Measurements from ENCODE around the gene CSNK1G2.

The CSNK1G2 gene

GRCh38 chr19:1905110-1905862 is 35.7 kb upstream of the CSNK1G2 start, which contains the start of the genes ADAT3 and SCAMP4:
Gene ADAT3 (plus strand): TSS chr19:1905399. CDS start chr19:1912048, 6,649 bp downstream.
Gene SCAMP4 (plus strand): TSS chr19:1905399. CDS start chr19:1915020, 9,621 bp downstream.
- TF ChIP-seq ARNTL (CRISPR knock-in tag; IDR thresholded peaks at IDR 0.05; ENCODE audit: borderline replicate concordance, low read depth) = no peak
- TF ChIP-seq, protein P1, sequence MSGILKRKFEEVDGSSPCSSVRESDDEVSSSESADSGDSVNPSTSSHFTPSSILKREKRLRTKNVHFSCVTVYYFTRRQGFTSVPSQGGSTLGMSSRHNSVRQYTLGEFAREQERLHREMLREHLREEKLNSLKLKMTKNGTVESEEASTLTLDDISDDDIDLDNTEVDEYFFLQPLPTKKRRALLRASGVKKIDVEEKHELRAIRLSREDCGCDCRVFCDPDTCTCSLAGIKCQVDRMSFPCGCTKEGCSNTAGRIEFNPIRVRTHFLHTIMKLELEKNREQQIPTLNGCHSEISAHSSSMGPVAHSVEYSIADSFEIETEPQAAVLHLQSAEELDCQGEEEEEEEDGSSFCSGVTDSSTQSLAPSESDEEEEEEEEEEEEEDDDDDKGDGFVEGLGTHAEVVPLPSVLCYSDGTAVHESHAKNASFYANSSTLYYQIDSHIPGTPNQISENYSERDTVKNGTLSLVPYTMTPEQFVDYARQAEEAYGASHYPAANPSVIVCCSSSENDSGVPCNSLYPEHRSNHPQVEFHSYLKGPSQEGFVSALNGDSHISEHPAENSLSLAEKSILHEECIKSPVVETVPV (CRISPR knock-in tag; IDR thresholded peaks at IDR 0.05) = no peak
- no peak for TF ChIP-seq PPARA (CRISPR knock-in tag; IDR thresholded peaks at IDR 0.05; ENCODE audit: borderline replicate concordance)
- TF ChIP-seq ZC3H10 (CRISPR knock-in tag; IDR thresholded peaks at IDR 0.05) = peak; percentile 29; the same call in 1 of the 2 replicates
- TF ChIP-seq, protein P2, sequence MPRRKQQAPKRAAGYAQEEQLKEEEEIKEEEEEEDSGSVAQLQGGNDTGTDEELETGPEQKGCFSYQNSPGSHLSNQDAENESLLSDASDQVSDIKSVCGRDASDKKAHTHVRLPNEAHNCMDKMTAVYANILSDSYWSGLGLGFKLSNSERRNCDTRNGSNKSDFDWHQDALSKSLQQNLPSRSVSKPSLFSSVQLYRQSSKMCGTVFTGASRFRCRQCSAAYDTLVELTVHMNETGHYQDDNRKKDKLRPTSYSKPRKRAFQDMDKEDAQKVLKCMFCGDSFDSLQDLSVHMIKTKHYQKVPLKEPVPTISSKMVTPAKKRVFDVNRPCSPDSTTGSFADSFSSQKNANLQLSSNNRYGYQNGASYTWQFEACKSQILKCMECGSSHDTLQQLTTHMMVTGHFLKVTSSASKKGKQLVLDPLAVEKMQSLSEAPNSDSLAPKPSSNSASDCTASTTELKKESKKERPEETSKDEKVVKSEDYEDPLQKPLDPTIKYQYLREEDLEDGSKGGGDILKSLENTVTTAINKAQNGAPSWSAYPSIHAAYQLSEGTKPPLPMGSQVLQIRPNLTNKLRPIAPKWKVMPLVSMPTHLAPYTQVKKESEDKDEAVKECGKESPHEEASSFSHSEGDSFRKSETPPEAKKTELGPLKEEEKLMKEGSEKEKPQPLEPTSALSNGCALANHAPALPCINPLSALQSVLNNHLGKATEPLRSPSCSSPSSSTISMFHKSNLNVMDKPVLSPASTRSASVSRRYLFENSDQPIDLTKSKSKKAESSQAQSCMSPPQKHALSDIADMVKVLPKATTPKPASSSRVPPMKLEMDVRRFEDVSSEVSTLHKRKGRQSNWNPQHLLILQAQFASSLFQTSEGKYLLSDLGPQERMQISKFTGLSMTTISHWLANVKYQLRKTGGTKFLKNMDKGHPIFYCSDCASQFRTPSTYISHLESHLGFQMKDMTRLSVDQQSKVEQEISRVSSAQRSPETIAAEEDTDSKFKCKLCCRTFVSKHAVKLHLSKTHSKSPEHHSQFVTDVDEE (CRISPR knock-in tag; IDR thresholded peaks at IDR 0.05) = 0 out of 2 replicates have a peak, but pooled peaks have one; percentile 30
- TF ChIP-seq ZNF8 (CRISPR knock-in tag; IDR thresholded peaks at IDR 0.05) = no peak
- no peak for TF ChIP-seq TCF4 (CRISPR knock-in tag; IDR thresholded peaks at IDR 0.05; ENCODE audit: borderline replicate concordance)
- TF ChIP-seq OSR1 (CRISPR knock-in tag; IDR thresholded peaks at IDR 0.05) = no peak
- TF ChIP-seq CSDC2 (CRISPR knock-in tag; IDR thresholded peaks at IDR 0.05) = 0 out of 2 replicates have a peak, but pooled peaks have one; percentile 47
- no peak for TF ChIP-seq GLIS3 (CRISPR knock-in tag; IDR thresholded peaks at IDR 0.05)
- TF ChIP-seq ZFP3 (CRISPR knock-in tag; IDR thresholded peaks at IDR 0.05) = 0 out of 2 replicates have a peak, but pooled peaks have one; percentile 38
- ATAC-seq = peak; percentile 96

- no peak for ATAC-seq
- TF ChIP-seq ZC3H10 (CRISPR knock-in tag; IDR thresholded peaks at IDR 0.05) = no peak
- no peak for TF ChIP-seq BACH2 (CRISPR knock-in tag; IDR thresholded peaks at IDR 0.05; ENCODE audit: borderline replicate concordance)
- no peak for TF ChIP-seq ISL1 (CRISPR knock-in tag; IDR thresholded peaks at IDR 0.05)
- TF ChIP-seq ZNF70 (CRISPR knock-in tag; IDR thresholded peaks at IDR 0.05) = no peak
- TF ChIP-seq CSDC2 (CRISPR knock-in tag; IDR thresholded peaks at IDR 0.05) = no peak
- no peak for TF ChIP-seq ZNF565 (CRISPR knock-in tag; conservative IDR thresholded peaks at IDR 0.05; ENCODE audit: low read depth)
- TF ChIP-seq, protein P2 (CRISPR knock-in tag; IDR thresholded peaks at IDR 0.05) = no peak
- TF ChIP-seq, protein P1 (CRISPR knock-in tag; IDR thresholded peaks at IDR 0.05) = no peak
- TF ChIP-seq RARB (CRISPR knock-in tag; IDR thresholded peaks at IDR 0.05) = no peak
These were observed 35.1 kb upstream of the CSNK1G2 start for GRCh38 chr19:1905863-1906375.

GRCh38 chr19:1906985-1907562 is 33.9 kb upstream of the CSNK1G2 start:
- no peak for ATAC-seq
- TF ChIP-seq ZNF70 (CRISPR knock-in tag; IDR thresholded peaks at IDR 0.05) = no peak
- TF ChIP-seq GLIS3 (CRISPR knock-in tag; IDR thresholded peaks at IDR 0.05) = no peak
- TF ChIP-seq BACH2 (CRISPR knock-in tag; IDR thresholded peaks at IDR 0.05; ENCODE audit: borderline replicate concordance) = no peak
- TF ChIP-seq, protein P1 (CRISPR knock-in tag; IDR thresholded peaks at IDR 0.05) = no peak
- TF ChIP-seq SNAI2 (CRISPR knock-in tag; IDR thresholded peaks at IDR 0.05) = no peak

Measured in SK-N-SH treated with all-trans-retinoic acid at 6 μM for 48 hours (cell line).